Myocyte (in vitro differentiated cells): ENCODE measurements around the gene ATG7. TPM values are rescaled to one million over a fixed set of nuclear protein-coding genes. Genes with fewer than 3 reads are reported as not detected.
"Not testable (repeated sequence)": the region's sequence is repeated elsewhere in the genome, so short reads cannot be mapped to it uniquely, and the experiment has no call there.

Source experiments
- DNase-seq: peaks from one replicate; pipeline ENCODE4 v3.0.0-alpha.2; 2012; ENCODE audit warnings: low read depth
- total RNA-seq: library from RNA; depleted of rRNA; stranded (reverse); fragments of >200 nt; gene quantifications from 2 replicates; pipeline ENCODE4 v1.2.3, GENCODE V29; 2014

The ATG7 gene
- total RNA-seq, 1 donor from 2014 or later = 24.3 TPM

- DNase-seq = no peak
Measured at GRCh38 chr3:11251807-11252176, 20.4 kb upstream of the ATG7 start.

DNA sequence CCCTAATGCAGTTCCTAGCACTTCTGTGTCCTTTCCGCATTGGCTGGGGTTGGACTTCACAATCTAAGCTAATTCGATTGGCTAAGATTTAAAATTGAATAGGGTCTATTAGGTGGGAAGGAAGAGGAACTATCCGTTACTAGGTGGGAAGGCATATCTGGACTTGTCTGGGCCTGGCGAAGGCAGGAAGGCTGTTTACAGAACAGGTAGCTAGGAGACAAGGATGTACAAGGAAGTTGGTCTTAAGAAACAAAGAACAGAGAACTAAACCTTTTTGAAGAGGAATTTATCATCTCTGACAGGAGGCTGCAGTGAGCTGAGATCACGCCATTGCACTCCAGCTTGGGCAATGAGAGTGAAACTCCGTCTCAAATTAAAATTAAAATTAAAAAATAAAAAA lies 17.3 kb upstream of the ATG7 start:
- no peak for DNase-seq

GRCh38 chr3:11255537-11255936 lies 16.7 kb upstream of the ATG7 start:
- not testable (repeated sequence) for DNase-seq

- no peak for DNase-seq
Measured at GRCh38 chr3:11258958-11259357, 13.2 kb upstream of the ATG7 start.

DNA sequence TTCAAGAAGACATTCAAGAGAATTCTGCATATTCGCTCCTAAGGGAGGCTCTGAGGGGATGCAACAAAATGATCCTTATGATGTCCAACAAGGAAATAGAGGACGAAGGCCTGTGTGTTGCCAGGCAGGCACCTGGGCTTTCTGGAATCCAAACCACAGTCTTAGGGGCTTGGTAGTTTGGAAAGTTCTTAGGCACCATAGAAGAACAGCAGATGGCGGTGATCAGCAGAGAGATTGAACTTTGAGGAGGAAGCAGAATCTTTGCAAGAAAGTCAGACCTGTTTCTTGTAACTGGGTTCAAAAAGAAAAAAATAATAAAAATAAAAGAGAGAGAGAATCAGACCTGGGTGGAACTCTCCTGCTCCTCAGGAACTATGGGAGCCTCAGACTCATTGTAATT lies 11.7 kb upstream of the ATG7 start:
- no peak for DNase-seq

DNA sequence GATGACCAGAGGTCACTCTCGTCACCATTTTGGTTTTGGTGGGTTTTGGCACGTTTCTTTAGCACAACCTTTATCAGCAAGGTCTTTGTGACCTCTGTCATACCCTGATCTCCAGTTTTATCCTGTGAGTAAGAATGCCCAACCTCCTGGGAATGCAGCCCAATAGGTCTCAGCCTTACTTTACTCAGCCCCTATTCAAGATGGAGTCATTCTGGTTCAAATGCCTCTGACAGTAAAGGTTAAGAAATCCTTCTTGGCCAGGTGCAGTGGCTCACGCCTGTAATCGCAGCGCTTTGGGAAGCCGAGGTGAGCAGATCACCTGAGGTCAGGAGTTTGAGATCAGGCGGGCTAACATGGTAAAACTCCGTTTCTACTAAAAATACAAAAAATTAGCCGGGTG lies 3.2 kb upstream of the ATG7 start:
- no peak for DNase-seq

GRCh38 chr3:11272906-11273574 lies 843 bp downstream of the ATG7 start:
- no peak for DNase-seq

DNA sequence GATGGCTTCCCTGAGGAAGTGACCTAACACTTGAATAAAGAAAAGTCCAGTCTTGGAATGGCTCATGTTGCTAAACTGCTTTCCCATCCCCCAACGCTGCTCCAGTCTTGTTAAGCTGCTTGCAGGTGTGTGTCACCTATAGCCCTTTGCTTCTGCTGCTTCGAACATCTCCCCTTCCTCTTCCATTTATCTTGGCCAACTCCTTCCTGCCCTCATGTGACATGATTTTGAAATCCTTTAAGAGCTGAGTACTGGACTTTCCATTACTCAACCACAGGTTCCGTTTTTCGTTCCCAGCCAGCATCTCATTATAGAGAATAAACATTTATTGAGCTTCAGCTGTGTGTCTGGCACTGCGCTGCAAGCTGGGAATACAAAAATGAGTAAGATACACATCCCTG lies 1.7 kb downstream of the ATG7 start:
- DNase-seq = no peak

- no peak for DNase-seq
Measured at GRCh38 chr3:11274566-11275142, 2.5 kb downstream of the ATG7 start.

DNA sequence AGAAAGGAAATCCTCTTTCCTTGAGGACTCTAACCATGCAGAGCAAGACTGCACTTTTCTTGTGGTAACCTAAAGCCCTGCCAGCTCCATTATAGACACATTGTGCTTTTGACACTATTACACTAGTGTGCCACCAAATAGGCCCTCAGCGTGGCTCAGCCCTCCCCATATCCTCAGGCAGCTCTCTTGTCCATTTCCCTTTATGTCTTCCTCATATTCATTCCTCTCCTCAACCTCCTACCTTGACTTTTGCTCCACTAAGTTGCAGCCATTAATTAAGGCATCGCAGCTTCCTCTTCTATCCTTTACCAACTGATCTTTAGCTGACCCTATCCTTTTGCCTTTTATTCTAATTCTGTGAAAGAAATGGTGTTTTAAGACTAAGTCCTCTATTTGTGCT lies 3.7 kb downstream of the ATG7 start:
- DNase-seq = no peak

GRCh38 chr3:11276901-11277300 lies 4.7 kb downstream of the ATG7 start:
- no peak for DNase-seq

- DNase-seq = peak; percentile 12
Measured at GRCh38 chr3:11282250-11283138, 10.3 kb downstream of the ATG7 start.

DNA sequence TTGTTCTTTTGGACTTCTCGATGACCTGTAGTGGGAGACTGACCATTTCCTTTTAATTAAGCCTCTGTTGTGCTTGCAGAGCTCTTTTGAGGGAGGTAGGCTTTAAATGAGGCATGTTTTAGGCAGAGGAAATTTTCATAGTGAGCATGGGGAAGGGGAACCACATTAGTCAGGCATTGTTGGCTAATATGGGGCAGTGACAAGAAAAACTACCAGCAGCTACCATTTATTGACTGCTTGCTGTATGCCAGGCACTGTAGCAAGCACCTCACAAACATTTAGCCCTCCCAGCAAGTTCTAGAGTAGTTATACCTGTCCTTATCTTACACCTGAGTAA lies 10.9 kb downstream of the ATG7 start:
- no peak for DNase-seq

GRCh38 chr3:11284011-11284410 lies 11.8 kb downstream of the ATG7 start:
- no peak for DNase-seq

GRCh38 chr3:11285471-11285870 lies 13.3 kb downstream of the ATG7 start:
- no peak for DNase-seq

GRCh38 chr3:11287404-11287803 lies 15.2 kb downstream of the ATG7 start:
- DNase-seq = no peak

- DNase-seq = no peak
Measured at GRCh38 chr3:11288021-11288491, 15.9 kb downstream of the ATG7 start.

GRCh38 chr3:11288786-11289637 lies 16.8 kb downstream of the ATG7 start:
- peak; percentile 49 for DNase-seq

DNA sequence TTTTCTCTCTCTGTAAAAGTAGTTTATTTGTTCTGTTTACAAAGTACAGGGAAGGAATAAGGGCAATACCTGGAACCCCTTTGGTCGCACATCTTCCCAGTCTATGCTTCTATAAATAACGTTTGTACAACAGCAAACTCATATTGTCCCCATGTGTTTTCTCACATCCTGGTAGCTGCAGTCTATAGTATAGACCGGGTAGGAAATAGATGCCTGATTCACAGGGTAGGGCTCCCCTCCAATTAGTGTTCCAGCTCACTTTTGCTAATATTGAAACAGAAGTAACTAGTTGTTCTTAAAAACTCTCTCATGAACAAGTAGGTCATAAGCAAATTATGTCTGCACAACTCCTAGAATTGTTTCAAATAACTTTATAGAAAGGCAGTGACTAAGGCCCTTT lies 17.7 kb downstream of the ATG7 start:
- no peak for DNase-seq

GRCh38 chr3:11290743-11291680 lies 18.8 kb downstream of the ATG7 start:
- peak; percentile 17 for DNase-seq
